ENCODE data around the gene MSRB1. TPM values are rescaled to one million over a fixed set of nuclear protein-coding genes. Genes with fewer than 3 reads are reported as not detected.

The MSRB1 gene
- total RNA-seq, 1 donor from 2014 or later: 23.7 TPM

GRCh38 chr16:1960665-1961630, 17.9 kb upstream of the MSRB1 start:
- peak overlapping the region; percentile 95 for H3K4me3 Mint-ChIP-seq (ENCODE audit: unreplicated experiment)
- Histone ChIP-seq H3K4me1 (ENCODE audit: insufficient read depth, low read length) (peaks cover 36% of the 10 kb centered on the region), H3K4me3 (ENCODE audit: insufficient read depth, low read depth, low read length) (peak overlapping the region; percentile 91), H2AFZ (ENCODE audit: low read depth, low read length) (no peak overlapping the region), H3K27me3 (ENCODE audit: insufficient read depth, low read length) (no peaks in the 10 kb centered on the region), H3K9ac (ENCODE audit: low read length) (peak overlapping the region; percentile 94), H3K27ac (ENCODE audit: low read depth, low read length) (no peak overlapping the region), H3K79me2 (ENCODE audit: insufficient read depth, low read length) (peaks cover 64% of the 10 kb centered on the region), H3K4me2 (ENCODE audit: low read length) (peak overlapping the region; percentile 95), H4K20me1 (ENCODE audit: insufficient read depth, low read length) (peaks cover 49% of the 10 kb centered on the region), H3K36me3 (ENCODE audit: insufficient read depth, low read length) (peaks cover 9% of the 10 kb centered on the region), H3K9me3 (ENCODE audit: insufficient read depth, low read depth, low read length) (no peaks in the 10 kb centered on the region)
- H3K27me3 Mint-ChIP-seq (ENCODE audit: low read depth, unreplicated experiment): peaks cover 2% of the 10 kb centered on the region
- FAIRE-seq (no peak), DNase-seq (ENCODE audit: low read depth) (peak; percentile 31)
- no peak for TF ChIP-seq EZH2 (IDR thresholded peaks at IDR 0.05; ENCODE audit: insufficient read depth, low read length)
- TF ChIP-seq, protein P1, sequence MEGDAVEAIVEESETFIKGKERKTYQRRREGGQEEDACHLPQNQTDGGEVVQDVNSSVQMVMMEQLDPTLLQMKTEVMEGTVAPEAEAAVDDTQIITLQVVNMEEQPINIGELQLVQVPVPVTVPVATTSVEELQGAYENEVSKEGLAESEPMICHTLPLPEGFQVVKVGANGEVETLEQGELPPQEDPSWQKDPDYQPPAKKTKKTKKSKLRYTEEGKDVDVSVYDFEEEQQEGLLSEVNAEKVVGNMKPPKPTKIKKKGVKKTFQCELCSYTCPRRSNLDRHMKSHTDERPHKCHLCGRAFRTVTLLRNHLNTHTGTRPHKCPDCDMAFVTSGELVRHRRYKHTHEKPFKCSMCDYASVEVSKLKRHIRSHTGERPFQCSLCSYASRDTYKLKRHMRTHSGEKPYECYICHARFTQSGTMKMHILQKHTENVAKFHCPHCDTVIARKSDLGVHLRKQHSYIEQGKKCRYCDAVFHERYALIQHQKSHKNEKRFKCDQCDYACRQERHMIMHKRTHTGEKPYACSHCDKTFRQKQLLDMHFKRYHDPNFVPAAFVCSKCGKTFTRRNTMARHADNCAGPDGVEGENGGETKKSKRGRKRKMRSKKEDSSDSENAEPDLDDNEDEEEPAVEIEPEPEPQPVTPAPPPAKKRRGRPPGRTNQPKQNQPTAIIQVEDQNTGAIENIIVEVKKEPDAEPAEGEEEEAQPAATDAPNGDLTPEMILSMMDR (IDR thresholded peaks at IDR 0.05; ENCODE audit: insufficient read depth, low read depth, low read length): no peak
- H3K9me3 Mint-ChIP-seq (ENCODE audit: unreplicated experiment): no peaks in the 10 kb centered on the region
- peaks cover 20% of the 10 kb centered on the region for H3K36me3 Mint-ChIP-seq (ENCODE audit: low read depth, unreplicated experiment)
- peaks cover 20% of the 10 kb centered on the region for H3K4me1 Mint-ChIP-seq (ENCODE audit: low read depth, unreplicated experiment)
- H3K27ac Mint-ChIP-seq (ENCODE audit: unreplicated experiment): peak overlapping the region; percentile 88

- Histone ChIP-seq H3K27ac (ENCODE audit: low read depth, low read length) (peak within 1 kb of the TSS; percentile 70), H3K4me3 (ENCODE audit: insufficient read depth, low read depth, low read length) (peak within 1 kb of the TSS; percentile 91), H3K4me1 (ENCODE audit: insufficient read depth, low read length) (peaks cover 29% of the 10 kb centered on the region), H3K27me3 (ENCODE audit: insufficient read depth, low read length) (no peaks in the 10 kb centered on the region), H2AFZ (ENCODE audit: low read depth, low read length) (peak within 1 kb of the TSS; percentile 74), H3K9ac (ENCODE audit: low read length) (peak within 1 kb of the TSS; percentile 94), H3K9me3 (ENCODE audit: insufficient read depth, low read depth, low read length) (no peaks in the 10 kb centered on the region), H3K4me2 (ENCODE audit: low read length) (peak within 1 kb of the TSS; percentile 95), H3K79me2 (ENCODE audit: insufficient read depth, low read length) (peaks cover 50% of the 10 kb centered on the region), H3K36me3 (ENCODE audit: insufficient read depth, low read length) (peaks cover 9% of the 10 kb centered on the region), H4K20me1 (ENCODE audit: insufficient read depth, low read length) (peaks cover 42% of the 10 kb centered on the region)
- peak within 1 kb of the TSS; percentile 88 for H3K27ac Mint-ChIP-seq (ENCODE audit: unreplicated experiment)
- H3K4me1 Mint-ChIP-seq (ENCODE audit: low read depth, unreplicated experiment): peaks cover 16% of the 10 kb centered on the region
- no peaks in the 10 kb centered on the region for H3K9me3 Mint-ChIP-seq (ENCODE audit: unreplicated experiment)
- H3K36me3 Mint-ChIP-seq (ENCODE audit: low read depth, unreplicated experiment): peaks cover 18% of the 10 kb centered on the region
- peak within 1 kb of the TSS; percentile 95 for H3K4me3 Mint-ChIP-seq (ENCODE audit: unreplicated experiment)
- FAIRE-seq (no peak), DNase-seq (ENCODE audit: low read depth) (peak; percentile 70)
- no peak for TF ChIP-seq EZH2 (IDR thresholded peaks at IDR 0.05; ENCODE audit: insufficient read depth, low read length)
- TF ChIP-seq, protein P1 (IDR thresholded peaks at IDR 0.05; ENCODE audit: insufficient read depth, low read depth, low read length): peak; percentile 54
- H3K27me3 Mint-ChIP-seq (ENCODE audit: low read depth, unreplicated experiment): peaks cover 4% of the 10 kb centered on the region
These were observed 16.5 kb upstream of the MSRB1 start, which contains the start of gene NDUFB10 for GRCh38 chr16:1959269-1960039. Gene NDUFB10, plus strand, starts transcription at chr16:1959538. Its CDS starts 87 bp downstream, at chr16:1959625.

All from astrocyte (in vitro differentiated cells and primary cell).